HG03095 (cell line): ENCODE measurements around the gene MYO1E.
"Not testable (repeated sequence)": the region's sequence is repeated elsewhere in the genome, so short reads cannot be mapped to it uniquely, and the experiment has no call there.

Experiments used
- ATAC-seq: cut with Tn5 transposase; IDR thresholded peaks from one replicate; pipeline ENCODE4 v1.9.1; 2021; ENCODE audit warnings: moderate library complexity; ENCODE audit not compliant: unreplicated experiment

The MYO1E gene

DNA sequence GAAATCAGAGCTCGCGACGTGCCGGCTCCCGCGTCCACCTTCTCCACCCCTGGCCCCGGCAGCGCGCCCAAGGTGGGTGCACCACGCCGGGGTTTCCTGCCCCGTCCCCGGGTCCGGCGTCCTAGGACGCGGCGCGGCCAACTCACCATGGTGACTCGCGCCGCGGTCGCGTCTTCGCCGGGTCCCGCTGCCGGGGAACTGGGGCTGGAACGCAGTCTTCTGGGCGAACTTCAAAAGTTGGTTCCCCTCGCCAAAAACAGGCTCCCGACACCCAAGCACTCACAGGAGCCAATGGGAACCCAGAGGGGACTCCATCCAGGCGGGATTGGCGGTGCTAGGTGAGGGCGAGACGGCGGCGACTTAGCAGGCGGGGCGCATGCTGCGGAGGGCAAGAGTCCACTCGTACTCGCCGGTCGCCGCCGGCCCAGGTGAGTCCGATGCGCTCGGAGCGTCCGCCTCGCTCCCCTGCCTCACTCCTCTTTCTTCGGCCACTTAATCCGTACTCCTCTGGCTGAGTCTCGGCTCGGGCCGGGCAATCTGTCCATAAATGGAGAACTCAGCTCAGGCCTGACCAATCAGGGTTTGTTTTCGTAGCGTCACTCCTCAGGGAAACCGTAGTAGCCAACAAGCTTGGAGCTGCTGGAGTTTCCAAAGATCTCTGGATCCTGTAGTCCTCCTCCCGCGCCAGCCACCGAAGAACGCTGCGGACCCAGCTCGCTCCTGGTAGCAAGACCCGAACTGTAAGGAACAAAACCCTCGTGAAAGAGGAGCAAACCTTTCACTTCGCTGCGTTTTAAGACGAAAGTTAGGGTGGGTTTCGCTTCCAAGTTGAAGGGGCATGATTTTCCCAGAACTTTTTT is at the start of gene MYO1E:
Gene MYO1E (minus strand): TSS at position 520 of the 860 bp plus-strand sequence. CDS start 371 bp downstream, at position 149.
- peak; percentile 34 for ATAC-seq

DNA sequence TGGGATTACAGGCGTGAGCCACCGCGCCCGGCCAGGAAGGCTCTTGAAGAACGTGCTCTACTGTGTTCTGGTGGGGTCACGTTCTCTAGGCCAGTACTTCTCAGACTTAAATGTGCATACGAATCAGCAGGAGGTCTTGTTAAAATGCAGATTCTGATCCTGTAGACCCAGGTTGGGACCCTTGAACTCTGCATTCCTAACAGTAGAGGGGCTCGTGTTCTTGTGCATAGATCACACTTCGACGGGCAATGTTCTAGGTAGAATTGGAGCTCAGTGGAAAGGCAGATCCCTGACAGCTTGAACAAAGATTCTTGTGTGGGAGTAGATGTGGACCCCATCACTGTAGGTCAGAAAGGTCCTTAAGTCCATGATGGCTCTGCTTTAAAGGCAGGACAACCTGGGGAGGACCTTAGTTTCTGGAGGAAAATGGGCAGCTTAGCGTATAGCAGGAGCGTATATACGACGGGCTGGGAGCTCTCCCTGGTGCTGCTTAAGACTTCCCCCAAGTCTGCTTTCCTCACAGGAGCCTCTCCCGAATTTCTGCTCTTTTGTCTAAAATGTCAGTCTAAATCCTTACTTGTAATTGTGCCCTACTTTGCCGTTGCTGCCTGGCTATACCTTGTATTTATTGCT is 48.4 kb upstream of the MYO1E start:
- ATAC-seq: no peak

DNA sequence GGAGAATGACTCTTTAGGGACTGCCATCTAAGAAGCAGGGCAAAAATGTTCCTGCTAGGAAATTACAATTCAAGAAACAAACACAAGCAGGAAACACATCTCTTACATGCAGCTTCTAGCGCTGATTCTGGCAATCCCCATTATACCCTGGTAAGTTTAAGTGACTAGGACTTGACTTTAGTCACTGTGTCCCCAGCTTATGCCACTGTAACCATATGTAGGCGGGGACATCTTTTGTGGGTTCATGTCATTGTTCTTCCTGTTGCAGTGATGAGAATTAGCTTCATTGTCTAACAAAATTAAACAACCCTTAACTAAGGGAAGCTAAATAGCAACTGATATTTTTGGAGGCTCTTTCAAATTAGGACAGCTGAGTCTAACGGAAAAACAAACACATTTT is 47.4 kb upstream of the MYO1E start:
- ATAC-seq: no peak

DNA sequence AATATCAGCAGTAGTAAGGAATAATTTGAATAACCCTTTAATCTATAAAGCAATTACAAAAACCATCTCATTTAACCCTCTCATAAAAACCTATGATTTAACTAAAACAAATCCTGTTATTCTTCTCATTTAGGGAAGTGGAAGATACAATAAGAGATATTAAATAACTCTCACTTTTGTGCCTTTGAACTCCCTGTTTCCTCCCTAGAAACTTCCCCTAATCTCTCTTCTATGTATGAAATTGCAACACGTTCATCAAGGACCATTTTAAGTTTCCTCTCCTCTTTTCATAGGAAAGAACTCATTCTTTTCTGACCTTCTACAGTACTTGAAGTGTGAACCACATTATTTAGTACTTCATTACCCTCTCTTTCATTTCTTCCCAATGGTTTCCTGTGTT is 46.5 kb upstream of the MYO1E start:
- ATAC-seq: no peak

DNA sequence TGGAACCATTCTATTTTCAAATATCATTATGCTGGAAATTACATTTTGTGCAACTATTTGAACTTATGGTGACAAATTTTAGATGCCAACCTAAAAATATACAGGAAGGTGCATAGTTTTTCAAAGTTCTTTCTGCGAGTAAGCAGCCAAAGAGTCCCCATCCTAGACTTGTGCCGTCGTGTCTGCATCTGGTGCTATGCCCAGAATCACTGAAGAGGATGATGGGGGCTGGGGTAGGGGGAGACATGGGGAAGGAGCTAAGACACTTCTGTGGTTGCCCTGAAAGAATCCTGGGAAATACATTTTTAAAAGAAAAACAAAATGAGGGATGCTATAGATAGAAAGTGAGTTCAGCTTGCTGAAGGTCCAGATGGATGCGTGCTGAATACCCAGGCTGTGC is 44.1 kb upstream of the MYO1E start:
- ATAC-seq: no peak

DNA sequence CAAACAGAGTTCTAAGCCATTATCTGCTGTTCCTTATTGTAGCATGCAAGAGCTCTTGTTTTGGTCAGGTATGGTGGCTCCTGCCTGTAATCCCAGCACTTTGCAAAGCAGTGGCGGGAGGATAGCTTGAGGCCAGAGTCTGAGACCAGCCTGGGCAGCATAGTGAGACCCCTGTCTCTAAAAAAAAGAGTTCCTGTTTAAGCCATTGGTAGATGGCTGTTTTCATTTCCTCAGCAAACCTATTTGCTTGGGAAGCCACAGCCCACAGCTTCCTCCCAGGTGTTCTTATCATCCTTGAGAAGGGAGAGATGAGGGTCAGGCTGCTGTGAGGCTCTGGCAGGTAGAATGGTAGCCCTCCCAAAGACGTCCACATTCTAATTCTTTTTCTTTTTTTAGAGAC is 40.9 kb upstream of the MYO1E start:
- no peak for ATAC-seq

DNA sequence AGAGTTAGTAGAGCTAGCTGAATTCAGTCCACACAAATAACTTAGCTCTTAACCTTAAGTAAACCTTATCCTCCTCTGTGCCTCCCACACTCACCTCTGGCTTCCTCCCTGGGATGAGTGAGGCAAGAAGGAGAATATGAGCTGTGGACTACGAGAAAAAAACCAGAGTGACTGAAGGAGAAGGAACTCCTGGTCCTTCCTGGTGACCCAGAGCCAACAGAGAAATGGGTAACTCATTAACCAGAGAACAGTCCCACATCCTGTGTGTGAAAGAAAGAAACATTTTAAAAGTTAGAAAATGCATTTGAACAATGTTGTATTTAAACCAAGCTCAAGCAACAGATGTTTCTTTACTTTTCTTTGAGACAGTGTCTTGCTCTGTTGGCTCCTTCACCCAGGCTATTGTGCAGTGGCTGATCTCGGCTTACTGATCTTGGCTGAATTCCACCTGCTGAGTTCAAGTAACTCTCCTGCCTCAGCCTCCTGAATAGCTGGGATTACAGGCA is 37.8 kb upstream of the MYO1E start:
- ATAC-seq: no peak

DNA sequence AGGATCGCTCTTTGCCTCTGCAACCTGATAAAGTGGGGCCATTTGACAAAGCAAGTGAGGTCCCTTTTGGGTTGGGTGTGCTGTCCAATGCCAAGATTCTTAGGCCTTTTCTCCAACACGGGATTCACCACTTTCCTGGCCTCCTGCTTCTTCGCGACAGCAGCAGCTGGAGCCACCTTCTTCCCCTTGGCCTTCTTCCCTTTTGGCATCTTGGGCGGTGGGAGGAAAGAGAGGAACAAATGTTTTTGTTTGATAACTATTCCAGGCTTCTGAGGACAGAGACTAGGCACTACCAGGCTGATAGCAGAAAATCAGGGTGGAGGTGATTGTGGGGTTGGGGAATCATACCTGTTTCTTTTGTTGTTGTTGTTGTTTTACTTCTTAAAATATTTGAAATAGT is 35.3 kb upstream of the MYO1E start:
- no peak for ATAC-seq

DNA sequence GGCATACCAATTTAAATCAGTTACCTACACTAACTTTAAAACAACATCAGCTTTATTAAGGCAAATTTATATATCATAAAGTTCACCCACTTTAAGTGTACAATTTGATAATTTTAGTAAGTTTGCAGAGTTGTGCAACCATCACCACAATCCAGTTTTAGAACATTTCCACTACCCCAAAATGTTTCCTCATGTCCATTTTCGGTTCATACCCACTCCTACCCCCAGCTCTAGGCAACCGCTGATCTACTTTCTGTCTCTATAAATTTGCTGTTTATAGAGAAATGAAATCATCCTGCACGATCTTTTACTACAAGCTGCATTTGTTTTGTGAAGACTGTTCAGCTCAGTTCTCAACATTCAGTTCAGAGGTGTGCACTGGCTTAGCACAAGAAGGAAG is 33.8 kb upstream of the MYO1E start:
- ATAC-seq: peak; percentile 38

DNA sequence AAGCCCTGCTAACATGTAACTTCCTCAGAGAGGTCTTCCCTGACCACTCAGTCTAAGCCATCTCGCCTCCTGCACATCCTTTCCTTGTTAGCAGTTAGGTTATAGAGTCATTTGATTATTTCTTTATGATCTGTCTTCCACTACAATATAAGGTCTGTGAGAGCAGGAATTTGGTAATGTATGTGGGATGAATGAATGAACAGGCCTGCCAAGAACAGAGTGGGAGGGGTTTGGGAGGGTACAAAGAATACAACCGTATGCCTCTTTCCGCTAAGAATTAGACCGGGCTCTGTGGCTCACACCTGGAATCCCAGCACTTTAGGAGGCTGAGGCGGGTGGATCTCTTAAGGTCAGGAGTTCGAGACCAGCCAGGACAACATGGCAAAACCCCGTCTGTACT is 32.4 kb upstream of the MYO1E start:
- ATAC-seq: no peak

DNA sequence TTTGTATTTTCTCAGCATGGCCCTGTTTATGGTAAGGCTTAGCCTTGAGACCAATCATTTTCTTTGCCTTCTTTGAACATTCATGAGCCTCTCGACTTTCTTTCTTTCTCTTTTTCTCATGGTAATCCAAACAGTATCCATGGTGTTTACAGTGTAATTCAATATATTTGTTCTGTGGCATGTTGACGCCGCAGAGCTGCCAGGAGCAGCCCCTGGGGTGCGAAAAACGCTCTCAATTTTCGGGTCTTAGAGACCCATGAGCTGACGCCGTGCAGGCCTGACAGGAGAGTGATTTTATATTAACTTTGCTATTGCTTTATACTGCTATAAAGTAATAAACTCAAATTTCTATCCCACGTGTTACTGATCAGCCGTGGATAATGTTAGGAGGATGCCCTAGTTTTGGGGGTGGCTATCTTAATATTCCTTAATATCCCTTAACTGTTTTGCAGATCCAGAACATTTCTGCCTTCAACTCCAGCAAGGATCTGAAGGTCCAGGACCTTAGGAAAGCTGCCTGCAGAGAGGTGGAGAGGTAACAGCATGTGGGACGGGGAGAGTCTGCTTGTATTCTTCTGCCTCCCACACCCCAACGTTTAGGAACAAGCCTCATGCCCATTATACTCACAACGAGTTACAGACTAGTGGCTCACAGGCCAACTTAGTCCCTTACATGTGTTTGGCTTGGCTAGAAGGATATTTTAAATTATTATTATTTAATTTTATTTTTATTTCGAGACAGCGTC is 29.3 kb upstream of the MYO1E start:
- no peak for ATAC-seq

DNA sequence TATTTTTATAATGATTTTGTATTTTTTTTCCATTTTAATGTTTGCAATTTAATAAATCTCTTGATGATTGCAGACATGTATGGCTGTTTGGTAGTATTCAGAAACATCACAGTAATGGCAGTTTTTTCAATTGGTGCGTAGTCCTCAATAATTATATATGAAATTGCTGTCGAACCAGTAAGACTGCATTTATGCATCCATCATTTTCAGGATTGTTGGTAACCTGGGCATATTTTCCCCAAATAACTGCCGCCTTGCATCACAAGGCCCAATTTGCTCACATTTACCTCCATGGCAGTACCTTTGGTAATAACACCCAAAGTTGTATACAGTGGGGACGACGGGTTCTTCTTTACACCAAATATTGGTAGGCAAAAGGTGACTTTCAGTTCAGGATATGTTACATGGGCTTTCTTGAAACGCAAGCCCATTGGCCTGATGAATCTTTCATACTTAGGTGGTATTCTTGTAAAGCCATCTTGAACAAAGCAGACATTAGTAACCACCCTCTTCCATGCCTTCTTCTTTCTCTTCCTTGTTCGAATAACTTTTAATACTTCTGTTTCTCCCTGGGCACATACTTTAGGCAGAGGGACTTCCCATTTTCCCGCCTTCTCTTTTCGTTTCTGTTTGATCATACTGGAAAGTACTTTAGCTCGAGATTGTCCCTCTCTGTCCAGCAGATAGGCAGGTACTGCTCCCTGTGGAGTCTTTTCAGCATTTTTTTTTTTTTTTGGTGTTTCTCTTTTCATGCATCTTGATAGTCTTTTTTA is 28.6 kb upstream of the MYO1E start:
- not testable (repeated sequence) for ATAC-seq

DNA sequence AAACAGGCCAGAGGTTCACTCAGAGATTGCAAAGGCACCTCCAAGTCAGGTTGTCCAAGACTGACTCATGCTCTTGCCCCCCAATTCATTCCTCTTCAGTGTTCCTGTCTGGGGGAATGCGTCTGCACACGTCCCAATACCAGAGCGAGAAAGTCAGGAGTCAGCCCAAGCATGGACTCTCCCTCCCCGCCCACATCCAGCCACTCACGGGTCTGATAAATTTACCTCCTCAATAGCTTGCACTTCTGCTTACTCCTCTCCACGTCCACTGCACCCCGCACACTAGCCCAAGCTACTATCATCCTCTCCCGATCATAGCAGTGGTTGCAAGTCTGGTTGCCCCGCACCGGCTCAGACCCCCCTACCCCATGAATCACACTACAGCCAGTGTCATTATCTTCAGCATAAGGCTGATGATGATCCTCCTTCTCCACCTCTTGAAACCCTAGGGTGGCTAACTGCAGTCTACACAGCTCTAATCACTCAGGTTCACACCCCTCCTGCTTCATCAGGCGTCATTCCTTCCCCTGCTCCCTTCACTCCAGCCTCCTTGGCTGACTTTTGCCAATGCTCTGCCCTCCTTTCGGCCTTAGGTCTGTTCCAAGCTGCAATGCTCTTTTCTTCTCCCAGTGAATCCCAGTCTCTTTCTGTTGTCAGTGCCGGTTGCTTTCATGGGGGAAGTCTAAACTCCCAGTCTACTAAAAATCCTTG is 27.6 kb upstream of the MYO1E start:
- ATAC-seq: no peak

DNA sequence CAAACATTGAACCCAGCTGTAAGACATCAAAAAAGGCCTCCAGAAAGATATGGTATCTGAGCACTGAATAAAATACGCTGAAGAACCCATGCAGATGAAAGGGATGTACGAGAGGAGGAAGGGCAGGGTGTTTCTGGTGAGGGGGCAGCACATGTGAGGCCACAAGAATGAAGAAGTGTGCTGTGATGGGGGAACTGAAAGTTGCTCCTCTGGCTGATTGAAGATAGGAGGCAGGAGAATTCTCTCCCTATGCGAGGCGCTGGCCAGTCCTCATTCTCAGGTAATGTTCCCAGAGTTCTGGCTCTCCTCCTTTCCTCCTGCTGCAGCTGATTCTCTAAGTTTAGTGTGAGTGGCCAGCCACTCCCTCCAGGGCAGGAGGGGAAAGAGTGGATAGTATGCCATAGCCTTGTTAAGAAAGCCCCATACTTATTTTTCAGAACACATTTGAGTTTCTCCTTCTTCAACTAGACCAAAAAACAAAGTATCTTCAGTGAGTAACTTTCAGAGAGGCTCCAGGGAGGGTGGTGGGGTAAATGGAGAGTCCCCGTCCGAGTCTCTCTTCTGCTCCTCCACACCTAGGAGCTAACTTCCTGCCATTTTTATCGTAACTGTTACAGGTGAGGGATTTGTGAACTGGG is 26.9 kb upstream of the MYO1E start:
- ATAC-seq: peak; percentile 78

DNA sequence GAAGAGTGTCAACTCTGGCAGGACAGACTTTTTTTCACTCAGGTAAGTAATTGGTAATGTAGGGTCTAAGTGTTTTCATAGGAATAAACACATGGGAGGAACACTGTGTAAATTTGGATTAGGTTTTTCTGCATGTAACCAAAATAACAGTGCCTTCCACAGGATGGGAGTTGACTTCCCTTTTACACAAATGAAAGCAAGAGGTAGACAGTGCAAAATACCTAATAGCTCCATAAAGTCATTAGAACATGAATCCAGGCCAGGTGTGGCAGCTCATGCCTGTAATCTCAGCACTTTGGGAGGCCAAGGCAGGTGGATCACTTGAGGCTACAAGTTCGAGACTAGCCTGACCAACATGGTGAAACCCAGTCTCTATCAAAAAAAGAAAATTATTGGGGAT is 25.5 kb upstream of the MYO1E start:
- ATAC-seq: no peak

DNA sequence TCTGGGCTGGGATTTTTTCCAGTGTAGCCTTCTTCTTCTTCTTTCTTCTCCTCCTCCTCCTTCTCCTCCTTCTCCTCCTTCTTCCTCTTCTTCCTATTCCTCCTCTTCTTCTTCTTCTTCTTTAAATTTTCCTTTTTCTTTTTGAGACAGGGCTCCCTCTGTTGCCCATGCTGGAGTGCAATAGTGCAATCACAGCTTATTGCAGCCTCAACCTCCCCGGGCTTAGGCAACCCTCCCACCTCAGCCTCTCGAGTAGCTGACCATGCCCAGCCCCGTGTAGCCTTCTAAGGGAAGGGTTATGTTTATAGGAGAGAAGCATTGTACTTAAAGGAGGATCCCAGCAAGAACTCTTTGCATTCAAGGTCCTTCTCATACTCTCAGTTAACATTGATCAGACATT is 24.0 kb upstream of the MYO1E start:
- no peak for ATAC-seq

DNA sequence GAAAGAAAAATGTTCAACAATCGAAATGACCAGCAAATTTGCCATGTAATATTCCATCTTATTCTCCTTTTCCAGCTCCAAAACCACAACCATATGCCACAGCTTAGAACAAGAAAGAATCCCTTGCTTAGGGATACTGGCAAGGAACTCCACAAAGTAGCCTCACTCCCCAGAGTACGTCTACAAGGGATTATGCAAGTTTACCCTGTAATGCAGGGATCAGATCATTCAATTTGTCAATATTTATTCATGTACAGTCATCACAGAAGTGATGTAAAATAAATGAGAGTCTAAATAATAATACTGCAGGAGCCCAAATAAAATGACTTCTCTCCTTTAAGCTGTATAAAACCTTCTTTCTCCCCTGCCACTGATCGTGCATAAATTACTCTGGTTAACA is 23.5 kb upstream of the MYO1E start:
- no peak for ATAC-seq

DNA sequence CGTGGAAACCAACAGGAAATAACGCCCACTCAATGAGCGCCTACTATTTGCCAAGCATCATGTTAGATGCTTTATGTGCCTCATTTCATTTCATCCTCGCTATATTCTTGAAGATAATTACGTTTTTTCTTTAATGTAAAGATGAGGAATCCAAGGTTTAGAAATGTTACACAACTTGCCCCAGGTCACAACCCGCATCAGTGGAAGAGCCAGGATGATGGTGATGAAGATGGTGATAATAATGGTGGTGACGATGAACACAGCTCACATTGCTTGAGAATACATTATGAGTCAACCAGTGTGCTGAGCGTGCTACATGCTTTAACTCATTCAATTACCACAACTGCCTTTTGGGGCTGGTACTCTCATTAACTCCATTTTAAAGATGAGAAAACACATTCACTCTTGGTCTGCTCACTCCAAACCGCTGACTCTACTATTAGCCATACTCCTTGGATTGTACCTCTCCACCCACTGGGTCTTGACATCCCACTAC is 21.5 kb upstream of the MYO1E start:
- no peak for ATAC-seq

DNA sequence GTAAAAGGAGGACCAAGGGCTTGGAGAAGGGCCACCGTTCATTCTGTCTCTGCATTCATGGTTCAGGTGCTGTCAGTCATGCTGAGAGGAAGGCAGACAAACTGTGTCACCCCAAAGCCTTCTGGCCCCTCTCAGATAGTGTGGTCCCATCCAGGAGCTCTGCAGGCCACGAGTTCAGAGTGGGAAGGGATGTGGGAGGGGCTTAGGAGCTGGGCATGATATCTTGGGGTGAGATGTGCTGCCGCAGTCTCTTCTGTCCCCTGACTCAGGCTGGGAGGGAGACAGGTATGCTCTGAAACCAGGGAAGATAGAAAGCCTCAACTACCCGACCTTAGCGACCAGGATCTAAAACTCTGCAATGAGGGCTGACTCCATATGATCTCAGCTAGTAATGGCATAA is 19.6 kb upstream of the MYO1E start:
- no peak for ATAC-seq

DNA sequence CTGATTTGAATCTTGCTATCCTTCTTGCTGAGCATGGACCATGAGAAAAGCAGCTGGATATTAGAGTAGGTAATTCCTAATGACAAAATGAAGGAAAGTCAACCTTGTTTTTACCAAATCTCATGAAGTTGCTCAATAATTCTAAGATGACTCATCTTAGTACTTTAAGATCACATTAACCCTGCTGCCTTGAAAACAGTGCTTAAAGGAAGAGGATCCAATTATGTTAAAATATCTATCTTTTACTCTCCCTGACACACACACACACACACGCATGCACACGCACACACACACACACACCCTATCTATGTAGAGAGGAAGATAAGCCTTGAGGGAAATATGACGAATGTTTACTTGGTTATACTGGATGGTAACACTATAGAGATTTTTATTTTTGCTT is 16.0 kb upstream of the MYO1E start:
- ATAC-seq: no peak
